H9 (cell line): ENCODE data around the gene OR56A3. TPM values are rescaled to one million over a fixed set of nuclear protein-coding genes. Genes with fewer than 3 reads are reported as not detected.

ENCODE experiments used
- DNase-seq: peaks from one replicate; pipeline ENCODE4 v3.0.0-alpha.2; 2017
- H2AFZ ChIP-seq: one replicate; pipeline ENCODE4 v1.6.1; 2013; ENCODE audit warnings: mild to moderate bottlenecking, low read length, control low read depth, moderate library complexity
- H2AK5ac ChIP-seq: 2 replicates; pipeline ENCODE4 v1.6.1; 2013; ENCODE audit warnings: low read length, control low read depth, mixed read lengths; ENCODE audit not compliant: insufficient read length
- H2BK120ac ChIP-seq: one replicate; pipeline ENCODE4 v1.6.1; 2013; ENCODE audit warnings: low read depth, mild to moderate bottlenecking, low read length, control low read depth, inconsistent platforms; ENCODE audit not compliant: poor library complexity, severe bottlenecking
- H2BK12ac ChIP-seq: 2 replicates; pipeline ENCODE4 v1.6.1; 2013; ENCODE audit warnings: low read length, control low read depth, mixed read lengths, low read depth; ENCODE audit not compliant: insufficient read length
- H2BK15ac ChIP-seq: 2 replicates; pipeline ENCODE4 v1.6.1; 2013; ENCODE audit warnings: low read depth, low read length, control low read depth
- H2BK20ac ChIP-seq: one replicate; pipeline ENCODE4 v1.6.1; 2013; ENCODE audit warnings: low read depth, mild to moderate bottlenecking, low read length, control low read depth, inconsistent platforms; ENCODE audit not compliant: poor library complexity, severe bottlenecking
- H2BK5ac ChIP-seq: 2 replicates; pipeline ENCODE4 v1.6.1; 2013; ENCODE audit warnings: low read length, control low read depth, mixed read lengths; ENCODE audit not compliant: insufficient read length
- H3K14ac ChIP-seq: 2 replicates; pipeline ENCODE4 v1.6.1; 2013; ENCODE audit warnings: low read length, control low read depth; ENCODE audit not compliant: insufficient read depth
- H3K18ac ChIP-seq: 2 replicates; pipeline ENCODE4 v1.6.1; 2013; ENCODE audit warnings: low read depth, mild to moderate bottlenecking, mixed read lengths, low read length, control low read depth; ENCODE audit not compliant: insufficient read length
- H3K23ac ChIP-seq: 2 replicates; pipeline ENCODE4 v1.6.1; 2013; ENCODE audit warnings: low read length, control low read depth, mixed read lengths, low read depth; ENCODE audit not compliant: insufficient read length
- H3K23me2 ChIP-seq: 2 replicates; pipeline ENCODE4 v1.6.1; 2013; ENCODE audit warnings: low read depth, mild to moderate bottlenecking, mixed read lengths, low read length, control low read depth; ENCODE audit not compliant: insufficient read length, poor library complexity, severe bottlenecking
- H3K27ac ChIP-seq: 2 replicates; pipeline ENCODE4 v1.5.1; 2013; ENCODE audit warnings: low read length, control low read depth, mixed read lengths, low read depth; ENCODE audit not compliant: insufficient read length
- H3K27me3 ChIP-seq: 2 replicates; pipeline ENCODE4 v1.6.1; 2013; ENCODE audit warnings: low read length, control low read depth, inconsistent platforms; ENCODE audit not compliant: insufficient read depth
- H3K4ac ChIP-seq: 2 replicates; pipeline ENCODE4 v1.6.1; 2013; ENCODE audit warnings: low read depth, mild to moderate bottlenecking, control low read depth, inconsistent platforms, low read length, moderate library complexity
- H3K4me1 ChIP-seq: 2 replicates; pipeline ENCODE4 v1.6.1; 2013; ENCODE audit warnings: low read length, control low read depth, inconsistent platforms; ENCODE audit not compliant: insufficient read depth
- H3K4me2 ChIP-seq: 2 replicates; pipeline ENCODE4 v1.6.1; 2013; ENCODE audit warnings: low read length, control low read depth, mixed read lengths; ENCODE audit not compliant: insufficient read length, insufficient read depth
- H3K56ac ChIP-seq: 2 replicates; pipeline ENCODE4 v1.6.1; 2013; ENCODE audit warnings: low read depth, mild to moderate bottlenecking, mixed read lengths, low read length, control low read depth; ENCODE audit not compliant: insufficient read length
- H3K79me1 ChIP-seq: 2 replicates; pipeline ENCODE4 v1.6.1; 2013; ENCODE audit warnings: low read depth, mild to moderate bottlenecking, moderate library complexity, low read length, control low read depth, inconsistent platforms; ENCODE audit not compliant: insufficient read depth, poor library complexity, severe bottlenecking
- H3K79me2 ChIP-seq: 2 replicates; pipeline ENCODE4 v1.6.1; 2013; ENCODE audit warnings: low read length, control low read depth, inconsistent platforms; ENCODE audit not compliant: insufficient read depth
- H3K9ac ChIP-seq: 2 replicates; pipeline ENCODE4 v1.6.1; 2013; ENCODE audit warnings: low read length, control low read depth, mixed read lengths; ENCODE audit not compliant: insufficient read length; ENCODE audit errors: extremely low read depth
- H3K9me3 ChIP-seq: one replicate; pipeline ENCODE4 v1.6.1; 2013; ENCODE audit warnings: low read depth, low read length, inconsistent platforms; ENCODE audit not compliant: control insufficient read depth
- H3T11ph ChIP-seq: one replicate; pipeline ENCODE4 v1.6.1; 2013; ENCODE audit warnings: mild to moderate bottlenecking, low read length, control low read depth, inconsistent platforms
- H4K20me1 ChIP-seq: one replicate; pipeline ENCODE4 v1.6.1; 2013; ENCODE audit not compliant: control insufficient read depth, insufficient read length, insufficient read depth
- H4K5ac ChIP-seq: 2 replicates; pipeline ENCODE4 v1.6.1; 2013; ENCODE audit warnings: low read depth, mild to moderate bottlenecking, mixed read lengths, low read length, control low read depth; ENCODE audit not compliant: insufficient read length
- H4K8ac ChIP-seq: replicated peaks from 2 replicates; pipeline ENCODE4 v1.6.1; 2013; ENCODE audit warnings: low read length, control low read depth, mixed read lengths, low read depth; ENCODE audit not compliant: insufficient read length
- H4K91ac ChIP-seq: 2 replicates; pipeline ENCODE4 v1.6.1; 2013; ENCODE audit warnings: low read depth, mild to moderate bottlenecking, moderate library complexity, mixed read lengths, low read length, control low read depth; ENCODE audit not compliant: insufficient read length
- H3K27ac Mint-ChIP-seq, 3 experiments: 2 replicates in 2 of 3; 3 replicates in 1 of 3; pipeline ENCODE4 v1.8.0; 2020 to 2021; ENCODE audit warnings: mixed read lengths in 3 of 3, mild to moderate bottlenecking in 1 of 3, moderate library complexity in 1 of 3
- H3K27me3 Mint-ChIP-seq: 2 replicates; pipeline ENCODE4 v1.8.0; 2021; ENCODE audit warnings: low read depth, mild to moderate bottlenecking, moderate library complexity, mixed read lengths
- H3K36me3 Mint-ChIP-seq, 3 experiments: 2 replicates in 2 of 3; 3 replicates in 1 of 3; pipeline ENCODE4 v1.8.0; 2020 to 2021; ENCODE audit warnings: low read depth in 3 of 3, mixed read lengths in 3 of 3; ENCODE audit not compliant: insufficient read depth in 1 of 3
- H3K4me1 Mint-ChIP-seq, 2 experiments: 2 replicates each; pipeline ENCODE4 v1.8.0; 2020; ENCODE audit warnings: mixed read lengths in 2 of 2
- H3K4me3 Mint-ChIP-seq, 2 experiments: 2 replicates in 1 of 2; 3 replicates in 1 of 2; pipeline ENCODE4 v1.8.0; 2020 to 2021; ENCODE audit warnings: mild to moderate bottlenecking in 2 of 2, mixed read lengths in 2 of 2, moderate library complexity in 1 of 2
- H3K9me3 Mint-ChIP-seq, 2 experiments: 2 replicates in 1 of 2; 3 replicates in 1 of 2; pipeline ENCODE4 v1.8.0; 2020; ENCODE audit warnings: mild to moderate bottlenecking in 2 of 2, mixed read lengths in 2 of 2, moderate library complexity in 1 of 2
- WGBS: extraction: QIAGEN DNeasy Blood & Tissue Kit; methylation state at CpG from one replicate; pipeline ENCODE4 v1.1.7; 2013; ENCODE audit warnings: missing lambda C conversion rate, low lambda C conversion rate, mixed read lengths; ENCODE audit not compliant: insufficient read length; ENCODE audit errors: extremely low coverage; 5-methylcytosine and 5-hydroxymethylcytosine counted together
- total RNA-seq: library from RNA; stranded (reverse); gene quantifications from 2 replicates; pipeline ENCODE4 v1.2.1, GENCODE V29; 2021
- TF ChIP-seq, protein P1 (sequence below): fragments of 200-600 bp; sonication (generic); conservative IDR thresholded peaks from 3 replicates; pipeline ENCODE4 v1.8.0; 2021; ENCODE audit warnings: antibody characterized with exemption, mild to moderate bottlenecking

The OR56A3 gene
- total RNA-seq, 1 experiment from 2014 or later = not detected

DNA sequence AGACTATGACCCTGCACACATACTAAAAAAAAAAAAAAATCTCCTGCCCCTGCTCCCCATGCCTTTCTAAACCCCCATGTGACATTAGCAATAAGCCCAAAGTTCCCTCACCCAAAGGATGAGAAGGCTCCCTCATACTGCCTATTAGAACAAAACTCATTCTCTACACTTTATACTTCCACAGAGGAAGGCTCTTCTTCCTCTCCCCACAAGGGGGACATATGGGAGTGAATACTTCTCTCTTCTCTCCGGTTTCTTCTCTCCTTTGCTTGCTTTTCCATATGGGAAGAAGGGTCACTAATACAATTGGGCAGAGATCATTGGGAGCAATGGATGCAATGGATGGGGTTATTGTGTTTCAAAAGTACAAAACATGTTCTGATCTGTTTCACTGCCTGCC, 41.4 kb downstream of the OR56A3 start:
- Histone ChIP-seq H4K91ac (no peak overlapping the region), H2BK120ac (no peak overlapping the region), H3K4me2 (no peak overlapping the region), H2BK15ac (no peak overlapping the region), H3K27ac (no peak overlapping the region), H3K79me2 (no peaks in the 10 kb centered on the region), H2AK5ac (no peak overlapping the region), H3K9ac (no peak overlapping the region), H2BK12ac (no peak overlapping the region), H2AFZ (no peak overlapping the region), H4K20me1 (no peaks in the 10 kb centered on the region), H3K14ac (no peak overlapping the region), H4K8ac (no peak overlapping the region), H3T11ph (no peak overlapping the region), H3K23ac (no peak overlapping the region), H3K27me3 (no peaks in the 10 kb centered on the region), H3K79me1 (no peaks in the 10 kb centered on the region), H2BK5ac (no peak overlapping the region), H3K56ac (no peak overlapping the region), H2BK20ac (no peak overlapping the region), H3K4me1 (no peaks in the 10 kb centered on the region), H3K18ac (no peak overlapping the region), H3K4ac (no peak overlapping the region), H3K9me3 (no peaks in the 10 kb centered on the region), H4K5ac (no peak overlapping the region), H3K23me2 (no peaks in the 10 kb centered on the region)
- TF ChIP-seq, protein P1, sequence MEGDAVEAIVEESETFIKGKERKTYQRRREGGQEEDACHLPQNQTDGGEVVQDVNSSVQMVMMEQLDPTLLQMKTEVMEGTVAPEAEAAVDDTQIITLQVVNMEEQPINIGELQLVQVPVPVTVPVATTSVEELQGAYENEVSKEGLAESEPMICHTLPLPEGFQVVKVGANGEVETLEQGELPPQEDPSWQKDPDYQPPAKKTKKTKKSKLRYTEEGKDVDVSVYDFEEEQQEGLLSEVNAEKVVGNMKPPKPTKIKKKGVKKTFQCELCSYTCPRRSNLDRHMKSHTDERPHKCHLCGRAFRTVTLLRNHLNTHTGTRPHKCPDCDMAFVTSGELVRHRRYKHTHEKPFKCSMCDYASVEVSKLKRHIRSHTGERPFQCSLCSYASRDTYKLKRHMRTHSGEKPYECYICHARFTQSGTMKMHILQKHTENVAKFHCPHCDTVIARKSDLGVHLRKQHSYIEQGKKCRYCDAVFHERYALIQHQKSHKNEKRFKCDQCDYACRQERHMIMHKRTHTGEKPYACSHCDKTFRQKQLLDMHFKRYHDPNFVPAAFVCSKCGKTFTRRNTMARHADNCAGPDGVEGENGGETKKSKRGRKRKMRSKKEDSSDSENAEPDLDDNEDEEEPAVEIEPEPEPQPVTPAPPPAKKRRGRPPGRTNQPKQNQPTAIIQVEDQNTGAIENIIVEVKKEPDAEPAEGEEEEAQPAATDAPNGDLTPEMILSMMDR = peak; percentile 60
- peaks cover 18 to 19% of the 10 kb centered on the region in 2 experiments for H3K9me3 Mint-ChIP-seq
- H3K27ac Mint-ChIP-seq = no peak overlapping the region
- no peaks in the 10 kb centered on the region for H3K4me1 Mint-ChIP-seq
- peaks cover 2% of the 10 kb centered on the region; the same call in 1 of the 2 replicates for H3K27me3 Mint-ChIP-seq
- H3K36me3 Mint-ChIP-seq = 0 out of 7 replicates have a peak, but pooled peaks cover 2 to 3% (median 3%) of the 10 kb centered on the region in 3 experiments
- H3K4me3 Mint-ChIP-seq = no peak overlapping the region
- WGBS = no CpG with 5 or more reads among the region's 1 CpG
- no peak for DNase-seq
